Activated T-helper 9 cell treated with anti-CD3 and anti-CD28 coated beads, Interleukin-2, amount 50 U/mL, for 16 hours (primary cell): ENCODE data around the gene TXNDC2.
"Not testable (repeated sequence)": the region's sequence is repeated elsewhere in the genome, so short reads cannot be mapped to it uniquely, and the experiment has no call there.

ENCODE experiments used
- DNase-seq: peaks from one replicate; pipeline ENCODE4 v3.0.0-alpha.2; 2020; ENCODE audit warnings: low read depth

The TXNDC2 gene

GRCh38 chr18:9885170-9886004, at the start of gene TXNDC2:
TSS of gene TXNDC2 (plus strand) at chr18:9885973. CDS start at chr18:9886681, 708 bp downstream.
- no peak for DNase-seq

DNA sequence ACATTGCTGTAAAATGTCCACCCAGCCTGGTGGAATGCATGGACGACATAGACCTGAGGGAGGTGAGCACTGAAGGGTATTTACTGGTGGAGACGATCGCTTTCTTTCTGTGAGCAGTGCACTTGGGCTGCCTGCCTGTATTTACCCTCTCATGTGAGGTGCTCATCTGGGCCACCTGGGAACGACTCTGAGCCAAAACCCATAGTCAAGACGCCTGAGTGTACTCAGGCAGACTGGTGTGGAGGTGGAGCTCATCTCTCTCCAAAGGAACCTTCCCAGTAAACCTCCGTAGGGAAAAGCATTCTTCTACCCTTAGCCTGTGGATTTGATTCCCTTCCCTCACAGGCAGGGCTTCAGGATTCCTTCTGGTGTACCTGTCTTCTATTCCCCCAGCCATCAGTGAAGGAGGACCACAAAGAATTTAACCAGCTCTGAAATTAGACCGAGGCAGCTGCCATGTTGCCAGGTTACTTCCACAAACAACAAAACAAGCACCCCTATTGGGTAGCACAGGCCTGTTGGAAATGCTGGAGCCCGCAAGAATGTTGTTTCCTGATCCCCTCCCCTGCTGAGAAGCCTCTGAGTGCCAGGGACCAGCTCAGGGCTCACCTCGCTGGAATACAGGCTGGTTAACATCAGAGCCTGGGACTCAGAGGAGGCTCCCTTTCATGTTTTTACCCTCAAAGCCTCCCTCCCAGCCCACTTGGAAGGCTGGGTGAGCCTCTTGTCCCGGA, 47.5 kb upstream of the TXNDC2 start:
- DNase-seq, result no peak

- no peak for DNase-seq
Measured at GRCh38 chr18:9839211-9839610, 46.6 kb upstream of the TXNDC2 start.

DNA sequence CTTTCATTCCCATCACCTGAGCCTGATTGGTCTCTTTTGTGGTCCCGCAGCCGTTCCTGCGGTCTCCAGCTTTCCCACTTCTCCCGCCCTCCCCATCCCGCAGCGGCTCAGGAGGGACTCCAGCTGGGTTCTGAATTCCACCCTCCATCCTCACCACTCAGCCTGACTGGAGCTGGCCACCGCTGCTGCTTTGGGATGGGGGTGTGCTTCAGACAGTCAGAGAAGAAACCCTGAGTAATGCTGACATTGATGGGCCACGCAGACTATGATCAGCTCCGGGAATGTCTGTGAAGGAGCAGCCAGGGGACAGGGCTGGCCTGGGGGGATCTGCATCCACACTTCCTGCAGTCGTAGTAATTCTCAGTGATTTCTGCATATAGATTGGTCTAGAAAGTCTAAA, 45.9 kb upstream of the TXNDC2 start:
- no peak for DNase-seq

- DNase-seq, result no peak
Measured at GRCh38 chr18:9841752-9842151, 44.0 kb upstream of the TXNDC2 start.

- no peak for DNase-seq
Measured at GRCh38 chr18:9842448-9842847, 43.3 kb upstream of the TXNDC2 start.

DNA sequence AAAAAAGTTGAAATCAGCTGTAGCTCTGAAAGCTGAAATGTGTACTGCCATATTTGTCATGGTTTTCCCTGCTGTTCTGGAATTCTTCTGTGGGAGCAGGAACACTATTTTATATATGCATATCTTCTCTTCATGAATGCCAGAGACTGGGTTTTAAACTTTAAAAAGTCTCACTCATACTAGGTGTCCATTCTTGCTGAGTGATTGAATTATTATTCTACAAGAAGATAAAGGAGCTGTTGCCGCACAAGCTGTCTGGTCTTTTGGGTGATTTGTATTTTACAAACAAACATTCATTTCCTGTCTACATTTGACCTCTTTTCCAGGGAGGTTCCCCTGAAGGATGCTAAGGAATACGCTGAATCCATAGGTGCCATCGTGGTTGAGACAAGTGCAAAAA, 40.5 kb upstream of the TXNDC2 start:
- no peak for DNase-seq

DNA sequence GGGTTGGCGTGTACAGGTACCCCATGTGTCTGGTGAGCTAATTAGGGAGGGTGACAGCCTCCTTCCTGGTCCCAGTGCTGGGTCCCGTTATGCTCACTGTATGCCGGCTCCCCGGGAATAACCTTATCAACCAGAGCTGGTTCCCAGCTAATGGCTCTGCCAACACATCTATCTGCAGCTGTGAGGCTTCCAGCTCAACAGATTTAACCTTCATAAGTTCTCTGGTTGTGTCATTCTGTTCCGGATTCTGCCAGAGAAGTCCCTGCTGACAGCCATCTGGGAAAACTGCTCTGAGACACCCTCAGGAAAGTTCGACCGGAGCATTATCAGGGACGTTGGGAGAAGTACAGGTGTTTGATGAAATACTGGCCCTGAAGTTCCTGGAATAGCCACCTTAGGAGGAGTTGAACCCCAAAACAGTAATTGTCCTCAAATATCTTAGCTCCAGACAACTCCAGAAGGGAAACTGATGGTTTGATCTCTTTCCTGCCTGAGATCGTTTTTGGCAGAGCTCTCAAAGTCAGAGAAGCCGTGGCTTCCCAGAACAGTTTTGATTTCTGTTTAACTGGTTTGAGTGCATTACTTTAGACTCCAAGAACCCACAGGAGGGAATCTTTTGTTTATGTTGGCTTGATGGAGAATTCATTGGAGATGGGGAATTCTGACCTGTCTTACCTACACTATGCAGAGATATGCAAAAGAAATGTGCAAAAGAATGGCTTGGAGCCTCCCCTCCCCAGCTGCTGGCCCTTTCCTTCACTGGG, 39.4 kb upstream of the TXNDC2 start:
- DNase-seq, result no peak

GRCh38 chr18:9848170-9848879, 37.4 kb upstream of the TXNDC2 start:
- DNase-seq, result no peak

DNA sequence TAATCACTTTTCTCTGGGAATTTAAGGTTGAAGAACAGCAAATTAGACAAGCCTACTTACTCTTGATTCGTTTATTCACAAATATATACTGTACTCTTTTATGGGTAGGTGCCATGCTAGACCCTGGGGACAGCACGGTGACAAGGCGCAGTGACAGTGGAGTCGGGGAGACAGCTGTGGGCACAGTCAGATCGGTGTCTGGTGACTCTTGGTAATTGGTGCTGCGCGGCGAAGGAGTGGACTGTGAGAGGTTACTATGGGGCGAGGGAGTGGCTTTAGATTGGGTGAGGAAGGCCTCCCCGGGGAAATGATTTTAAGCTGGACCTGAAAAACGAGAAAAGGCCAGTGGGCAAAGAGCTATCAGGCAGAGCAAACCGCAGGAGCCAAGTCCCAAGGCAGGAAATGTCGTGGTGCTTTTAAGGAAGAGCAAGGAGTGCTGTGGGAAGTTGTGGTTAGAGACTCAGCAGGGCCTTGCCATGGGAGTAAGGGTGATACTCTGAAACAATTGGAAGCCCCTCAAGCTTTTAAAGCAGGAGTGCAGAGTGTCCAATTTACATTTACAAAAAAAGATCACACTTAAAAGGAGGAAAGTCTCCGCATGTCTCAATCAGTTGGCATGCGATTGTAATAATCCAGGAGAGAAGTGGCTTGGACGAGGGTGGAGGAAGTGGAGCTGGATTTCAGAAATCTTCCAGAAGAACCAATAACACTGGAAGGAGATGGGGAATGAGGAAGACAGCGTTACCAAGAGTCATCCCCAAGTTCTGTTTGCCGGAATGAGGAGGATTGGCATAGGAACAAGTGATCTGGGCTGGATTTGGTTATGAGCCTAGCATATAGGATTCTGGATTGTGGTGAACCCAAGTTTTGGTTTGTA, 36.1 kb upstream of the TXNDC2 start:
- DNase-seq, result no peak

DNA sequence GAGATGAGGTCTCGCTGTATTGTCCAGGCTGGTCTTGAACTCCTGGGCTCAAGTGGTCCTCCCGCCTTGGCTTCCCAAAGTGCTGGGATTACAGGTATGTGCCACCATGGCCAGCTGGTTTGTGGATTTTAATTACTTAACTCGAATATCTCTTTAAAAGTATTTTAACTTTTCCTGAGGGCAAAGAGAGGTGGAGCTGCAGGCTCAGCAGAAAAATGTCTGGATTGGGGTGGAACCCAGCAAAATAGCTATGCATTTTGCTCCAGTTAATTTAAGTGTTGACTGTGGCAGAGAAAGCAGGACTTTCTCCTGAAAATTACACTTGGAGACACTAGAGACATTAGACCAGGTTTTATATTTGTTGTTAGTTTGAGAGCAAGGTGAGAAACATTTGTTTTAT, 35.5 kb upstream of the TXNDC2 start:
- no peak for DNase-seq

DNA sequence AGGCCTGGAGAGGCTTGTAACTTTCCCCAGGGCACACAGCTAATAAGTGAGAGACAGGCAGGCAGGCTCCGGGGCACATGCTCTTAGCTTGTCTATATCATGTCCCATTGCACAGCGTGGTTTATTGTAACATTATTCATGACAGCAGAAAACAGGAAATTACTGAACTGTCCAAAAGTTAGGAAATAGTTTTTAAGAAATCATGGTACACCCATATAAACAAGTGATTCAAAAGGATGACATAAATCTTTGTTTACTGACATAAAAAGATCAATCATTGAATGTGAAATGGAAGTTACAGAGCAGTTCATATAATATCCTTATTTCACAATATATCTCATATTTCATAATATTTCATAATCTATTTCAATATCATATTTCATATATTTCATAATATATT, 34.3 kb upstream of the TXNDC2 start:
- DNase-seq, result no peak

DNA sequence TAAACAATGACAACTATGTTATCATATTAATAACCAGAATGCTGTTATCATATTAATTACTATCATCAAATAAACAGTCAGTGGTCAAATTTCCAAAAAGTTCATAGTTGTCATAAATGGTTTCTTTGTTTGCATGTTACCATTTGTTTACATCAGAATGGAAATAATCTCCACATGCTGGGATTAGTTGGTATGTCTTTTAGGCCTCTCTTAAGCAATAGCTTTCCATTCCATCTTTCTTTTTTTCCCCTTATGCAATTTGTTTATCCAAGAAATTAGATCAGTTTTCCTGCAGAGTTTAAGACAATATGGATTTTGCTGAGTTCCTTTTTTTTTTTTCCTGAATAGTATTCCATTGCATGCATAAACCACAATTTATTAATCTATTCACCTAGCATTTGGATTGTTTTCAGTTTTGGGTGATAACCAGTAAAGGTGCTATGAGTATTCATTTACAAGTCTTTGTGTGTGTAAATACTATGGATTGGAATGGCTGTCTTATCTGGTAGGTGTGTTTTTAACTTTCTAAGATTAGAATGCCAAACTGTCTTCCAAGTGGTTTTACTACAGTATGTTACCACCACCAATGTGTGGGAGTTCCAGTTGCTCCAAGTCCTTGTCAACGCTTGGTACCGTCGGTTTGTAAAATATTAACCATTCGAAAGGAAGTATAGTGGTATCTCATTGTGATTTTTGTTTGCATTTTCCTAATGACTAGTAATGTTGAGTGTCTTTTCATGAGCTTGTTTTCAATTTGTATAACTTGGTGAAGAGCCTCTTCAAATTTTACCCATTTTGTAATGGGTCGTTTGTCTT, 33.3 kb upstream of the TXNDC2 start:
- DNase-seq, result no peak

GRCh38 chr18:9854801-9855676, 30.7 kb upstream of the TXNDC2 start:
- no peak for DNase-seq

DNA sequence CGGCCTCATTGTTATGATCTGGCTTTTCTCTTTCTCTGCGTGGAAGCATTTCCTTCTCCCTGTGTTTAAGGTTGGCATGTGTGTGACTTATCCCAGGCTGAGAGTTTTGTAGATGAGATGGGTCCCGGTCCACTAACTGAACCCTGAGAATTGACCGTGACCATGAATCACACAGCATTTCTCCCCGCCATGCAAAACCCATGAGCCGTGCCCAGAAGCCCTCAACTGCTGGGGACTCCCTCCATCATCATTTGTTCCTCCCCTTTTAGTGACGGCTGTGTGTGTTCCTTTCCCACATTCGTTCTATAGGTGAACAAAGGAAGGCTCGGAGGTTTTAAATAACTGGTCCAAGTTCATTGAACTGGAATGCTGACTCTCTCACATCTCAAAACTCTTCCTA, 30.1 kb upstream of the TXNDC2 start:
- DNase-seq, result no peak

DNA sequence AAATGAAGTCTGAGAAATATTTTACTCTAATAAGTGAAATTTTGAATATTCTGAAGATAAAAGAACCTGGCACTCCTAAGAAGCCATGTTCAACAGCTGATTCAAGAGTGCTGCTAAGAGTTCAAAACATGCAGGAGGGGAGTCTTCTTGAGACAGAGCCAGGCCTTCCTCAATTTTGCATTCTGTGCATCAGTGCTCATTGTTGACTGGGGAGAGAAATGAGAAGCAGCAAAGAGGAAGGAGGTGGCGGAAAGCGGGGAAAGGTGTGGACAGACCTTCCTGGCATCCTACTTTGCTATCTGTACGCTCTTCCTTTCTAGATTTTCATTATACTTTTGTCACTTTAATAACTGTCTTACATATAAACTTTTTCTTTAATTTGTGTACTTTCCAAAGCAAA, 29.7 kb upstream of the TXNDC2 start:
- DNase-seq, result no peak

- not testable (repeated sequence) for DNase-seq
Measured at GRCh38 chr18:9857479-9857998, 28.2 kb upstream of the TXNDC2 start.

DNA sequence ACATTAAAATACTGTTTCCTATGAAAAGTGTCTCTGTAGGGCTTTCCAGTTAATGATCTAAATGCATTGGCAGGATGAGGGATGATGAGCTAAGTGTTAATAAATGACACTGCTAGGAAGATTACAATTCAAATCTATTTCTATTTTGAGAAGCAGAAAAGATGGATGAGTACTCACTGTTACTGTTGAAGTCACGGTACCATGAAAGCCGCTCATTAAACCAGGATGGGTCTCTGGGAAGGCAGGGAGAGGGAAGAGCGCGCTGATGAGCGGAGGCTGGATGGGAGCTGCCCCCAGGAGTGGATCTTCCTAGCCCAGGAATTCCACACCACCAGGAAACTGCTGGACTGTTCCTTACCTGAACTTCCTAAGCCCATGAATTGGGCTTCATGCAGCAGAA, 27.1 kb upstream of the TXNDC2 start:
- no peak for DNase-seq

GRCh38 chr18:9859232-9859631, 26.5 kb upstream of the TXNDC2 start:
- no peak for DNase-seq
